ENCODE data around the gene BSN.

Gene BSN

GRCh38 chr3:49705390-49705960, 151.2 kb downstream of the BSN start:
- Histone ChIP-seq H3K4me1 (ENCODE audit: control insufficient read depth, insufficient read depth, low read length) (no peaks in the 10 kb centered on the region), H3K27ac (ENCODE audit: extremely low read depth, low read depth, low read length) (no peak overlapping the region), H3K36me3 (ENCODE audit: control insufficient read depth in 2 of 2, insufficient read depth in 1 of 2, low read length in 2 of 2) (peaks cover 0 to 72% of the 10 kb centered on the region in 2 experiments; a peak in 2 of 3 replicates), H3K9me3 (ENCODE audit: control insufficient read depth, insufficient read depth, low read depth, low read length) (no peaks in the 10 kb centered on the region), H3K4me3 (ENCODE audit: low read depth, low read length) (no peak overlapping the region)
- POLR2A ChIA-PET: no interaction called here
- no peak for TF ChIP-seq ZNF791 (tag by site-specific recombination; IDR thresholded peaks at IDR 0.05)
- CTCF ChIA-PET: interaction anchor here (0.6 kb wide), 1 partner anchor 97 kb away, joined by 3 read pairs; no protein-coding TSS in a partner anchor

- H3K9me3 ChIP-seq (ENCODE audit: control insufficient read depth, insufficient read depth, low read depth, low read length): no peaks in the 10 kb centered on the region
- H3K4me3 ChIP-seq (ENCODE audit: low read depth, low read length): no peak overlapping the region
- POLR2A ChIA-PET: no interaction called here
- TF ChIP-seq TRIM28 (IDR thresholded peaks at IDR 0.05; ENCODE audit: borderline replicate concordance, low read length) (no peak), ZBTB10 (tag by site-specific recombination; IDR thresholded peaks at IDR 0.05) (no peak), ZBTB49 (tag by site-specific recombination; IDR thresholded peaks at IDR 0.05; ENCODE audit: low read depth) (no peak), KLF9 (tag by site-specific recombination; IDR thresholded peaks at IDR 0.05; ENCODE audit: low read depth) (no peak), MZF1 (tag by site-specific recombination; IDR thresholded peaks at IDR 0.05; ENCODE audit: borderline replicate concordance) (no peak), ZNF645 (tag by site-specific recombination; IDR thresholded peaks at IDR 0.05) (no peak), YY1 (tag by site-specific recombination; IDR thresholded peaks at IDR 0.05) (no peak), GLIS1 (tag by site-specific recombination; IDR thresholded peaks at IDR 0.05) (no peak), ZBTB1 (tag by site-specific recombination; IDR thresholded peaks at IDR 0.05) (no peak), ZNF626 (tag by site-specific recombination; IDR thresholded peaks at IDR 0.05) (no peak), HOXA7 (CRISPR knock-in tag; IDR thresholded peaks at IDR 0.05; ENCODE audit: borderline replicate concordance) (no peak), ZFP37 (tag by site-specific recombination; IDR thresholded peaks at IDR 0.05) (no peak), ZNF133 (tag by site-specific recombination; IDR thresholded peaks at IDR 0.05) (no peak), KLF7 (tag by site-specific recombination; IDR thresholded peaks at IDR 0.05; ENCODE audit: borderline replicate concordance) (no peak)
- CTCF ChIA-PET: interaction anchor here (0.6 kb wide), 1 partner anchor 11 kb away, joined by 3 read pairs; no protein-coding TSS in a partner anchor
- no peak overlapping the region for H3K27ac ChIP-seq (ENCODE audit: extremely low read depth, low read depth, low read length)
- peaks cover 0 to 61% of the 10 kb centered on the region in 2 experiments; a peak in 2 of 3 replicates for H3K36me3 ChIP-seq (ENCODE audit: control insufficient read depth in 2 of 2, insufficient read depth in 1 of 2, low read length in 2 of 2)
- H3K4me1 ChIP-seq (ENCODE audit: control insufficient read depth, insufficient read depth, low read length): no peaks in the 10 kb centered on the region
These were observed 152.3 kb downstream of the BSN start for GRCh38 chr3:49706456-49707112.
